ENCODE measurements around the gene CARS2. TPM values are rescaled to one million over a fixed set of nuclear protein-coding genes. Genes with fewer than 3 reads are reported as not detected.

Gene CARS2
- total RNA-seq, 1 experiment from 2014 or later, result 24.8 TPM

- Mint-ChIP-seq H3K4me1 (ENCODE audit: low read depth, unreplicated experiment) (no peaks in the 10 kb centered on the region), H3K36me3 (ENCODE audit: insufficient read depth, unreplicated experiment) (no peaks in the 10 kb centered on the region), H3K27me3 (ENCODE audit: unreplicated experiment) (no peaks in the 10 kb centered on the region), H3K4me3 (ENCODE audit: low read depth, unreplicated experiment) (no peak overlapping the region), H3K9me3 (ENCODE audit: low read depth, unreplicated experiment) (peaks cover 2% of the 10 kb centered on the region), H3K27ac (ENCODE audit: unreplicated experiment) (no peak overlapping the region)
- no peak for DNase-seq
- intact Hi-C loops (cut with micrococcal nuclease; ENCODE audit: unreplicated experiment), result no loop called here
- TF ChIP-seq, protein P1, sequence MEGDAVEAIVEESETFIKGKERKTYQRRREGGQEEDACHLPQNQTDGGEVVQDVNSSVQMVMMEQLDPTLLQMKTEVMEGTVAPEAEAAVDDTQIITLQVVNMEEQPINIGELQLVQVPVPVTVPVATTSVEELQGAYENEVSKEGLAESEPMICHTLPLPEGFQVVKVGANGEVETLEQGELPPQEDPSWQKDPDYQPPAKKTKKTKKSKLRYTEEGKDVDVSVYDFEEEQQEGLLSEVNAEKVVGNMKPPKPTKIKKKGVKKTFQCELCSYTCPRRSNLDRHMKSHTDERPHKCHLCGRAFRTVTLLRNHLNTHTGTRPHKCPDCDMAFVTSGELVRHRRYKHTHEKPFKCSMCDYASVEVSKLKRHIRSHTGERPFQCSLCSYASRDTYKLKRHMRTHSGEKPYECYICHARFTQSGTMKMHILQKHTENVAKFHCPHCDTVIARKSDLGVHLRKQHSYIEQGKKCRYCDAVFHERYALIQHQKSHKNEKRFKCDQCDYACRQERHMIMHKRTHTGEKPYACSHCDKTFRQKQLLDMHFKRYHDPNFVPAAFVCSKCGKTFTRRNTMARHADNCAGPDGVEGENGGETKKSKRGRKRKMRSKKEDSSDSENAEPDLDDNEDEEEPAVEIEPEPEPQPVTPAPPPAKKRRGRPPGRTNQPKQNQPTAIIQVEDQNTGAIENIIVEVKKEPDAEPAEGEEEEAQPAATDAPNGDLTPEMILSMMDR (IDR thresholded peaks at IDR 0.05; ENCODE audit: unreplicated experiment), result no peak
- CTCF ChIA-PET, result no interaction called here
- no TSS peak for BruUV-seq (replicated peaks)
These were observed 52.1 kb downstream of the CARS2 start for GRCh38 chr13:110653851-110654250.

GRCh38 chr13:110653271-110653670, 52.6 kb downstream of the CARS2 start:
- no peak overlapping the region for H3K27ac Mint-ChIP-seq (ENCODE audit: unreplicated experiment)
- TF ChIP-seq, protein P1 (IDR thresholded peaks at IDR 0.05; ENCODE audit: unreplicated experiment), result no peak
- intact Hi-C loops (cut with micrococcal nuclease; ENCODE audit: unreplicated experiment), result no loop called here

GRCh38 chr13:110652764-110653163, 53.2 kb downstream of the CARS2 start:
- peaks cover 5% of the 10 kb centered on the region for H3K36me3 Mint-ChIP-seq (ENCODE audit: insufficient read depth, unreplicated experiment)
- H3K4me3 Mint-ChIP-seq (ENCODE audit: low read depth, unreplicated experiment), result no peak overlapping the region
- intact Hi-C loops (cut with micrococcal nuclease; ENCODE audit: unreplicated experiment), result no loop called here
- no peak for DNase-seq
- no peaks in the 10 kb centered on the region for H3K4me1 Mint-ChIP-seq (ENCODE audit: low read depth, unreplicated experiment)
- H3K27ac Mint-ChIP-seq (ENCODE audit: unreplicated experiment), result no peak overlapping the region
- CTCF ChIA-PET, result no interaction called here
- no TSS peak for BruUV-seq (replicated peaks)
- TF ChIP-seq, protein P1 (IDR thresholded peaks at IDR 0.05; ENCODE audit: unreplicated experiment), result no peak
- no peaks in the 10 kb centered on the region for H3K27me3 Mint-ChIP-seq (ENCODE audit: unreplicated experiment)
- no peaks in the 10 kb centered on the region for H3K9me3 Mint-ChIP-seq (ENCODE audit: low read depth, unreplicated experiment)

More at GRCh38 chr13:110653271-110653670, 52.6 kb downstream of the CARS2 start:
- BruUV-seq (replicated peaks), result no TSS peak
- Mint-ChIP-seq H3K9me3 (ENCODE audit: low read depth, unreplicated experiment) (peaks cover 2% of the 10 kb centered on the region), H3K27me3 (ENCODE audit: unreplicated experiment) (no peaks in the 10 kb centered on the region), H3K4me3 (ENCODE audit: low read depth, unreplicated experiment) (no peak overlapping the region), H3K36me3 (ENCODE audit: insufficient read depth, unreplicated experiment) (peaks cover under 1% of the 10 kb centered on the region), H3K4me1 (ENCODE audit: low read depth, unreplicated experiment) (no peaks in the 10 kb centered on the region)
- no peak for DNase-seq
- CTCF ChIA-PET, result no interaction called here

DNA sequence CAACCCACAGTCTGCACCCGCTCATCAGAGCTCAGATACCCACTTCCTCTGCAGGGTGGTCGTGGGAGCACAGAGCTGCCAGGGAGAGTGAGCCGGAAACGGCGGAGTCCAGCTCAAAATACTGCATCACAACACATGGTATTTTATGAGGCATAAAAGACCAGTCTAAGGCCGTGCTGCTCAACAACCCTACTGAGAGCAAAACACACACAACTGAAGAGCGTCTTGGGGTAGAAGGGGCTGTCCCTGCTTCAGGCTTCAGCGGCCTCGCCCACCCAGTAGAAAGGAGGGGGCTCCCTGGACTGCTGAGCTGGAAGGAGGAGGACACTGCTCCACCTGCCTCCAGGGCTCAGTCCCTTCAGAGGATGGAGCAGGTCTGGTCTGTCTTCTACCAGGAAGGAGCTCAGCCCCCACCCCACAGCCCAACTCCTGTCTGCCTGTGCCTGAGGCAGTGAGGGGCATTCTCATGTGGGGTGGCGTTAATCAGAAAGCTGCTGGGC, 53.6 kb downstream of the CARS2 start:
- CTCF ChIA-PET, result no interaction called here
- no peak for DNase-seq
- H3K36me3 Mint-ChIP-seq (ENCODE audit: insufficient read depth, unreplicated experiment), result peaks cover 5% of the 10 kb centered on the region
- H3K27ac Mint-ChIP-seq (ENCODE audit: unreplicated experiment), result no peak overlapping the region
- no TSS peak for BruUV-seq (replicated peaks)
- H3K4me1 Mint-ChIP-seq (ENCODE audit: low read depth, unreplicated experiment), result no peaks in the 10 kb centered on the region
- H3K27me3 Mint-ChIP-seq (ENCODE audit: unreplicated experiment), result no peaks in the 10 kb centered on the region
- intact Hi-C loops (cut with micrococcal nuclease; ENCODE audit: unreplicated experiment), result no loop called here
- TF ChIP-seq, protein P1 (IDR thresholded peaks at IDR 0.05; ENCODE audit: unreplicated experiment), result no peak
- no peaks in the 10 kb centered on the region for H3K9me3 Mint-ChIP-seq (ENCODE audit: low read depth, unreplicated experiment)
- no peak overlapping the region for H3K4me3 Mint-ChIP-seq (ENCODE audit: low read depth, unreplicated experiment)

Measured in Calu3 (cell line).